GM21367 (cell line): ENCODE measurements around the gene MAN1A2.

ENCODE experiments used
- ATAC-seq: cut with Tn5 transposase; IDR thresholded peaks from one replicate; pipeline ENCODE4 v1.9.1; 2021; ENCODE audit not compliant: unreplicated experiment

Gene MAN1A2

GRCh38 chr1:117481410-117481809, 114.2 kb downstream of the MAN1A2 start:
- no peak for ATAC-seq

GRCh38 chr1:117493906-117494305, 126.7 kb downstream of the MAN1A2 start:
- ATAC-seq, result no peak

- no peak for ATAC-seq
Measured at GRCh38 chr1:117495068-117495467, 127.8 kb downstream of the MAN1A2 start.

GRCh38 chr1:117499071-117499470, 131.8 kb downstream of the MAN1A2 start:
- no peak for ATAC-seq

GRCh38 chr1:117500584-117500983, 133.3 kb downstream of the MAN1A2 start:
- ATAC-seq, result no peak

- ATAC-seq, result no peak
Measured at GRCh38 chr1:117501281-117501680, 134.0 kb downstream of the MAN1A2 start.

GRCh38 chr1:117511273-117511672, 144.0 kb downstream of the MAN1A2 start:
- ATAC-seq, result no peak

GRCh38 chr1:117512728-117513321, 145.6 kb downstream of the MAN1A2 start:
- ATAC-seq, result no peak

- no peak for ATAC-seq
Measured at GRCh38 chr1:117523111-117523510, 155.9 kb downstream of the MAN1A2 start.

- ATAC-seq, result no peak
Measured at GRCh38 chr1:117527074-117527473, 159.8 kb downstream of the MAN1A2 start.

- ATAC-seq, result no peak
Measured at GRCh38 chr1:117527566-117528102, 160.4 kb downstream of the MAN1A2 start.

- no peak for ATAC-seq
Measured at GRCh38 chr1:117529683-117530082, 162.4 kb downstream of the MAN1A2 start.

GRCh38 chr1:117531222-117531621, 164.0 kb downstream of the MAN1A2 start:
- ATAC-seq, result no peak

- ATAC-seq, result no peak
Measured at GRCh38 chr1:117534995-117535467, 167.8 kb downstream of the MAN1A2 start.

GRCh38 chr1:117535821-117536220, 168.6 kb downstream of the MAN1A2 start:
- no peak for ATAC-seq

- no peak for ATAC-seq
Measured at GRCh38 chr1:117537291-117537920, 170.2 kb downstream of the MAN1A2 start.

GRCh38 chr1:117540532-117540931, 173.3 kb downstream of the MAN1A2 start:
- no peak for ATAC-seq

GRCh38 chr1:117541003-117541402, 173.8 kb downstream of the MAN1A2 start:
- no peak for ATAC-seq

- ATAC-seq, result no peak
Measured at GRCh38 chr1:117541585-117541984, 174.3 kb downstream of the MAN1A2 start.

- no peak for ATAC-seq
Measured at GRCh38 chr1:117544509-117545109, 177.4 kb downstream of the MAN1A2 start.

- no peak for ATAC-seq
Measured at GRCh38 chr1:117546467-117546866, 179.2 kb downstream of the MAN1A2 start.

- ATAC-seq, result no peak
Measured at GRCh38 chr1:117553471-117553870, 186.2 kb downstream of the MAN1A2 start.
